ENCODE results near the gene KRTAP4-7.
"Not testable (repeated sequence)": the region's sequence is repeated elsewhere in the genome, so short reads cannot be mapped to it uniquely, and the experiment has no call there.

The KRTAP4-7 gene

GRCh38 chr17:41108728-41109386, 24.9 kb downstream of the KRTAP4-7 start:
- DNase-seq (ENCODE audit: low read depth in 2 of 2), result not testable (repeated sequence)

- DNase-seq (ENCODE audit: low read depth in 2 of 2), result no peak
These were observed 27.4 kb downstream of the KRTAP4-7 start for GRCh38 chr17:41111151-41111885.

- no peak for DNase-seq (ENCODE audit: low read depth in 2 of 2)
These were observed 32.3 kb downstream of the KRTAP4-7 start for GRCh38 chr17:41116297-41116696.

- DNase-seq (ENCODE audit: low read depth in 2 of 2), result not testable (repeated sequence)
These were observed 34.0 kb downstream of the KRTAP4-7 start, which contains the start of gene KRTAP4-11 for GRCh38 chr17:41117846-41118386. Gene KRTAP4-11 (minus strand): TSS chr17:41118373. CDS start chr17:41118315, 58 bp downstream.

GRCh38 chr17:41118721-41119120, 34.8 kb downstream of the KRTAP4-7 start:
- no peak for DNase-seq (ENCODE audit: low read depth in 2 of 2)

GRCh38 chr17:41119696-41120690, 36.0 kb downstream of the KRTAP4-7 start:
- DNase-seq (ENCODE audit: low read depth in 2 of 2), result not testable (repeated sequence)

- no peak for DNase-seq (ENCODE audit: low read depth in 2 of 2)
These were observed 37.8 kb downstream of the KRTAP4-7 start for GRCh38 chr17:41121742-41122141.

GRCh38 chr17:41123292-41123990, 39.5 kb downstream of the KRTAP4-7 start:
- DNase-seq (ENCODE audit: low read depth in 2 of 2), result not testable (repeated sequence)

- DNase-seq (ENCODE audit: low read depth in 2 of 2), result not testable (repeated sequence)
These were observed 40.0 kb downstream of the KRTAP4-7 start, which contains the start of gene KRTAP4-12 for GRCh38 chr17:41123991-41124371. Gene KRTAP4-12 (minus strand): TSS chr17:41124182. CDS start chr17:41124122, 60 bp downstream.

- no peak for DNase-seq (ENCODE audit: low read depth in 2 of 2)
These were observed 41.1 kb downstream of the KRTAP4-7 start for GRCh38 chr17:41125064-41125463.

GRCh38 chr17:41126412-41126811, 42.5 kb downstream of the KRTAP4-7 start:
- no peak for DNase-seq (ENCODE audit: low read depth in 2 of 2)

- DNase-seq (ENCODE audit: low read depth in 2 of 2), result no peak
These were observed 43.4 kb downstream of the KRTAP4-7 start for GRCh38 chr17:41127371-41127770.

- DNase-seq (ENCODE audit: low read depth in 2 of 2), result no peak
These were observed 48.0 kb downstream of the KRTAP4-7 start for GRCh38 chr17:41131979-41132378.

GRCh38 chr17:41133880-41134735, 50.2 kb downstream of the KRTAP4-7 start:
- no peak for DNase-seq (ENCODE audit: low read depth in 2 of 2)

Measured in fibroblast of skin of left biceps (primary cell).